ENCODE measurements around the gene BCAR1.

Gene BCAR1

GRCh38 chr16:75181630-75182029, 69.8 kb downstream of the BCAR1 start:
- Histone ChIP-seq H3K9me2 (replicated peaks; ENCODE audit: low read depth, low read length) (no peaks in the 10 kb centered on the region), H3K9ac (ENCODE audit: low read depth, low read length, poor library complexity, severe bottlenecking) (no peak overlapping the region), H4K20me1 (ENCODE audit: insufficient read depth, low read length, poor library complexity, severe bottlenecking) (no peaks in the 10 kb centered on the region), H3F3A (ENCODE audit: low read depth) (no peaks in the 10 kb centered on the region), H3K36me3 (ENCODE audit: insufficient read depth, low read length) (no peaks in the 10 kb centered on the region), H2AFZ (ENCODE audit: low read length) (no peak overlapping the region), H3K9me3 (ENCODE audit: insufficient read depth, low read depth, low read length) (no peaks in the 10 kb centered on the region; the same call in 1 of the 2 replicates), H3K4me2 (ENCODE audit: low read depth, low read length, poor library complexity, severe bottlenecking) (no peak overlapping the region), H3K27me3 (ENCODE audit: insufficient read depth, low read length, poor library complexity, severe bottlenecking) (no peaks in the 10 kb centered on the region), H3K4me1 (ENCODE audit: insufficient read depth, low read length, poor library complexity, severe bottlenecking) (no peaks in the 10 kb centered on the region), H3K4me3 (ENCODE audit: low read length, poor library complexity, severe bottlenecking) (no peak overlapping the region), H3K79me2 (ENCODE audit: insufficient read depth, low read length) (no peaks in the 10 kb centered on the region)
- TF ChIP-seq, protein P1, sequence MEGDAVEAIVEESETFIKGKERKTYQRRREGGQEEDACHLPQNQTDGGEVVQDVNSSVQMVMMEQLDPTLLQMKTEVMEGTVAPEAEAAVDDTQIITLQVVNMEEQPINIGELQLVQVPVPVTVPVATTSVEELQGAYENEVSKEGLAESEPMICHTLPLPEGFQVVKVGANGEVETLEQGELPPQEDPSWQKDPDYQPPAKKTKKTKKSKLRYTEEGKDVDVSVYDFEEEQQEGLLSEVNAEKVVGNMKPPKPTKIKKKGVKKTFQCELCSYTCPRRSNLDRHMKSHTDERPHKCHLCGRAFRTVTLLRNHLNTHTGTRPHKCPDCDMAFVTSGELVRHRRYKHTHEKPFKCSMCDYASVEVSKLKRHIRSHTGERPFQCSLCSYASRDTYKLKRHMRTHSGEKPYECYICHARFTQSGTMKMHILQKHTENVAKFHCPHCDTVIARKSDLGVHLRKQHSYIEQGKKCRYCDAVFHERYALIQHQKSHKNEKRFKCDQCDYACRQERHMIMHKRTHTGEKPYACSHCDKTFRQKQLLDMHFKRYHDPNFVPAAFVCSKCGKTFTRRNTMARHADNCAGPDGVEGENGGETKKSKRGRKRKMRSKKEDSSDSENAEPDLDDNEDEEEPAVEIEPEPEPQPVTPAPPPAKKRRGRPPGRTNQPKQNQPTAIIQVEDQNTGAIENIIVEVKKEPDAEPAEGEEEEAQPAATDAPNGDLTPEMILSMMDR (conservative IDR thresholded peaks at IDR 0.05; ENCODE audit: low read length), result no peak
- no peak for TF ChIP-seq EZH2phosphoT487 (IDR thresholded peaks at IDR 0.05; ENCODE audit: borderline replicate concordance)

DNA sequence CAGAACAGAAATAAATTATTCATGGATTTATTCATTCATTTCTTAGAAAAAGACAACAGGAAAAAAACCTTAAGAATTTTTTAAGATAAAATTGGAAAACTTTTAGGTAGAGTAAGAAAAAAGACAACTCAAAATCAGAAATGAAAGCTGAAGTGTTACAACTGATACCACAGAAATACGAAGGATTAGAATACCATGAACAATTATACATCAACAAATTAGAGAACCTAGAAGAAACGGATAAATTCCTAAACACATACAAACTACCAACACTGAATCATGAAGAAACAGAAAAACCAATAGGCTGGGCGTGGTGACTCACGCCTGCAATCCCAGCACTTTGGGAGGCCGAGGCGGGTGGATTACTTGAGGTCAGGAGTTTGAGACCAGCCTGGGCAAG, 72.2 kb downstream of the BCAR1 start:
- TF ChIP-seq, protein P1 (conservative IDR thresholded peaks at IDR 0.05; ENCODE audit: low read length), result no peak
- no peak for TF ChIP-seq EZH2phosphoT487 (IDR thresholded peaks at IDR 0.05; ENCODE audit: borderline replicate concordance)
- H3K9ac ChIP-seq (ENCODE audit: low read depth, low read length, poor library complexity, severe bottlenecking), result no peak overlapping the region
- H3K4me2 ChIP-seq (ENCODE audit: low read depth, low read length, poor library complexity, severe bottlenecking), result no peak overlapping the region
- no peaks in the 10 kb centered on the region for H3K27me3 ChIP-seq (ENCODE audit: insufficient read depth, low read length, poor library complexity, severe bottlenecking)
- H3K79me2 ChIP-seq (ENCODE audit: insufficient read depth, low read length), result no peaks in the 10 kb centered on the region
- H3K4me1 ChIP-seq (ENCODE audit: insufficient read depth, low read length, poor library complexity, severe bottlenecking), result no peaks in the 10 kb centered on the region
- H3F3A ChIP-seq (ENCODE audit: low read depth), result no peaks in the 10 kb centered on the region
- no peak overlapping the region for H3K4me3 ChIP-seq (ENCODE audit: low read length, poor library complexity, severe bottlenecking)
- H4K20me1 ChIP-seq (ENCODE audit: insufficient read depth, low read length, poor library complexity, severe bottlenecking), result no peaks in the 10 kb centered on the region
- no peaks in the 10 kb centered on the region for H3K36me3 ChIP-seq (ENCODE audit: insufficient read depth, low read length)
- H2AFZ ChIP-seq (ENCODE audit: low read length), result no peak overlapping the region
- peaks cover 5% of the 10 kb centered on the region; the same call in 1 of the 2 replicates for H3K9me3 ChIP-seq (ENCODE audit: insufficient read depth, low read depth, low read length)
- H3K9me2 ChIP-seq (replicated peaks; ENCODE audit: low read depth, low read length), result no peaks in the 10 kb centered on the region
